ENCODE results near the gene TYSND1. TPM values are rescaled to one million over a fixed set of nuclear protein-coding genes. Genes with fewer than 3 reads are reported as not detected.
"Not testable (repeated sequence)": the region's sequence is repeated elsewhere in the genome, so short reads cannot be mapped to it uniquely, and the experiment has no call there.

Gene TYSND1
- total RNA-seq, 1 experiment from 2014 or later = 32.2 TPM

DNA sequence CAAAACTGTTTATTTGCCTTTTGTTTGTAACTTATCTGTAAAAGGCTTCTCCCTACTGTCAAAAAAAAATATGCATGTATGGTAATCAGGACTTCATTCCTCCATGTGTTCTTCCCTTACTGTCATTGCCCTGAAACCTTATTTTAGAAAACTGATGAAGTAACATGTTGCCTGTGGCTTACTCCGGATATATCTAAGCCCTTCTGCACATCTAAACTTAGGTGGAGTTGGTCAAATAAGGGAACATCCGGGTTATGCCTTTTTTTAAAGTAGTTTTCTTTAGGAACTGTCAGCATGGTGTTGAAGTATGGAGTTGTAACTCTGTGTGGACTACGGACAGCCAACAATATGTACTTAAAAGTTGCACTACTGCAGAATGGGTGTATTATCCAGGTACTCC, 17.7 kb upstream of the TYSND1 start:
- no peak for DNase-seq (ENCODE audit: low spot score)

DNA sequence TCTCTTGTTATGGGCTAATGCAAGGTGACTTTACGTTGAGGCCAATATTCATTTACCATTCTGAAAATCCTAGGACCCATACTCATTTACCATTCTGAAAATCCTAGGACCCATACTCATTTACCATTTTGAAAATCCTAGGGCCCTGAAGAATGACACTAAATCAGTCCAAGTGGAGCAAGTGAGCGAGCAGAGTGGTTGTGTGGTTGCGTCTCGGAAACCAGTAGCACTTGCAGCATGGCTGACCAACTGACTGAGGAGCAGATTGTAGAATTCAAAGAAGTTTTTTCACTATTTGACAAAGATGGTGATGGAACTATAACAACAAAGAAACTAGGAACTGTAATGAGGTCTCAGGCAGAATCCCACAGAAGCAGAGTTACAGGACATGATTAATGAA, 16.9 kb upstream of the TYSND1 start:
- DNase-seq (ENCODE audit: low spot score) = no peak

DNA sequence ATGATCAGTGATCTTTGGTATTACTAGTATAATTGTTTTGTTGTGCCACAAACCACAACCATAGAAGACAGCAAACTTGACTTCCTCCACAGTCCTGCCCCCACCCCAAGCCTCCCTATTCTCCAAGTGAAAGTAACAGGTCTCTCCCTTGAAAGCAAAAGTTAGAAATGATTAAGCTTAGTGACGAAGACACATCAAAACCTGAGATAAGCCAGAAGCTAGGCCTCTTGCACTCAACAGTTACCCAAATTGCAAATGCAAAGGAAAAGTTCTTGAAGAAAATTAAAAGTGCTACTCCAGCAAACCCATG, 16.3 kb upstream of the TYSND1 start:
- no peak for DNase-seq (ENCODE audit: low spot score)

GRCh38 chr10:70162151-70162891, 15.8 kb upstream of the TYSND1 start:
- no peak for DNase-seq (ENCODE audit: low spot score)

DNA sequence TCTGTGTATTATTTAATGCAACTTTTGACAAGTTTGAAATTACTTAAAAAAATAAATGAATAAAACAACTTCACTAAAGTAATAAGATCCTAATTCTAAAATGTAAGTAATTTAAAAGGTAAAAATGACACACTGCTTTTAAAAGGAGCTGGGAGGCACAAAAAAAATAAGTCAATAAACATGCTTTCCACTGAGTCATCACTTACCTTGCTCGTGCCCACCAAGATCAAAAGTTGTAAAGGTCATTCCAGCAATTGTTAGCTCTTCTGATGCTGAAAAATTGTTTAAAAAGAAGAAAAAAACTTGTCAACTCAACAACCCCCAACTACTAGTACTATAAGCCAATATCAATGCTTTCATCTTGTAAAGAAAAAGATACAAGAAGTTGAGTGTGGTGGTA, 14.3 kb upstream of the TYSND1 start:
- DNase-seq (ENCODE audit: low spot score) = no peak

DNA sequence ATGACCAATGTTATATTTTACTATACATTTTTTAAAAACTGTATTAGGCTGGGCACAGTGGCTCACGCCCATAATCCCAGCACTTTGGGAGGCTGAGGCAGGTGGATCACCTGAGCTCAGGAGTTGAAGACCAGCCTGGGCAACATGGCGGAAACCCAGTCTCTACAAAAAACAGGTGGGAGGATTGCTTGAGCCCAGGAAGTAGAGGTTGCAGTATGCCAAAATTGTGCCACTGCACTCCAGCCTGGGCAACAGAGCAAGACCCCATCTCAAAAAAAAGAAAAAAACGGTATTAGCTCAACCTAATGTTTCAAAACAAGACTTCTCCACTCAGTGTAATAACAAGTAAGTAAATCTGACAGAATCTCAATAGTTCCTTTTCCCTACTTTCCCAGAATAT, 12.9 kb upstream of the TYSND1 start:
- DNase-seq (ENCODE audit: low spot score) = not testable (repeated sequence)

DNA sequence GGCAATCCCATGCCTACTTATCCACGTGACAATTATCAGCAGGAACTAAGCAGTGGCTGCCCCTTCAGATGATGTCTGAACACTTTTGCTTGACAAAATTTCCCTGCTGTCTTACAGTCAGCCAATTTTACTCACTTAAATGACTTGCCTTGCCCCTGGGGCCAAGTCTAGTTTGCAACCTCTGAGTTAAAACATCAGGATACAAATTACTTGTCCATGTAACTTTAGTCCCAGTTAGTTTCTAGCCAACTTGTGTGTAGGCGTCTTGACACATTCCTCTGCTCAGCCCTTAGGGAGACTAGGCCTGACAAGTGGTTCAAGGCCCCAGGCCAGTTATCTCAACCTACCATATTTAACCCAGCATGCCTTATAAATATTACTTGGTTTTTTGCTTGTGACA, 11.6 kb upstream of the TYSND1 start:
- DNase-seq (ENCODE audit: low spot score) = no peak

- no peak for DNase-seq (ENCODE audit: low spot score)
Observed at GRCh38 chr10:70155255-70155838, 8.8 kb upstream of the TYSND1 start.

GRCh38 chr10:70148516-70148915, 2.0 kb upstream of the TYSND1 start:
- no peak for DNase-seq (ENCODE audit: low spot score)

DNA sequence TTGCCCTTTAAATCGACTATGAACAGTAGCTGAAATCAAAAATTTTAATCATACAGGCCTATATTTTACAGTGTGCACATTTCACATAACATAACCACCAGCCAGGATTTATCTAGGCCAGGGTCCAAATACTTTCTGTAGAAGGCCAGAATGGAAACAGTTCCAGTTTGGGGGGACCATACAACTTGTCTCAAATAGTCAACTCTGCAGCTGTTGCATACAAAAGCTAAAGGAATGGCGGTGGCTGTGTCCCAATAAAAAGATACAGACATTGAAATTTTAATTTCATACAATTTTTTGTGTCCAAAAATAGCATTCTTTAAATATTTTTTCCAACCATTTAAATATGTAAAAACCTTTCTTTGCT, 742 bp upstream of the TYSND1 start:
- DNase-seq (ENCODE audit: low spot score) = no peak

DNA sequence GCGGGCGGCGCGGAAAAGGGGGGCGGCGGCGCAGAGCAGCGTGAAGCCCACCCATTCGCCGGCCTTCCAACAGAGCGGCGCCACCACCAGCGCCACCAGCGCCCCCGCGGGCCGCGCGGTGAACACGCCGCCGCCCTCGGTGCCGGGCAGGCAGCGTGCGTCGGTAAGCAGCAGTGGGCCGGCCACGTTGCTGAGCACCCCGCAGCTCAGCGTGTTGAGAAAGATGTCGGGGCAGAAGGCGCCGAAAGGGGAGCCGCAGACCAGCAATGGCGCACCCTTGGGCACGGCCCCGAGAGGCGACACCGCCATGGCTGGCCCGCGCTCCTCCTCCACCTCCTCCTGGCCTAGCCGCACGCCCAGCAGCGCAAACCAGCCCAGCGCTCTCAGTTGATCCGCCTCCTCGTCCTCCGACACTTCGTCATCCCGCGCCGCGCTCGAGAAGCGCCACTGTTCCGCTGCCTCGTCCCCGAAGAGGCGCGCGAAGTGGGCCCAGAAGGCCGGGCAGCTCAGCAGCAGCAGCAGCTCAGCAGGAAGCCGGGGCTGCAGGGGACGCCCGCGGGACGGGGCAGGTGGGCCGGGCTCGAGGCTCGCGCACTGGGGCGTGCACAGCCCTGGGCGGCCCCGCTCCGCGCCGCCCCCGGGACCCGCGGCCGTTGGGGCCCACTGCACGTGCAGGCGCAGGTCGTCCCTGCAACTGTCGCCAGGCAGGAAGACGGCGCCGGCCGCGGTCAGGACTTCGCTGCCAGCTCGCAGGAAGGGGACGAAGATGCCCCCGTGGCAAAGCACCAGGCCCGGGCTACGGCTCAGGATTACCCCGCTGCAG, 623 bp downstream of the TYSND1 start:
- peak; percentile 64 for DNase-seq (ENCODE audit: low spot score)

- DNase-seq (ENCODE audit: low spot score) = no peak
Observed at GRCh38 chr10:70145166-70145665, 1.3 kb downstream of the TYSND1 start.

GRCh38 chr10:70144372-70145110, 2.0 kb downstream of the TYSND1 start:
- no peak for DNase-seq (ENCODE audit: low spot score)

GRCh38 chr10:70142555-70142954, 3.9 kb downstream of the TYSND1 start:
- DNase-seq (ENCODE audit: low spot score) = no peak

DNA sequence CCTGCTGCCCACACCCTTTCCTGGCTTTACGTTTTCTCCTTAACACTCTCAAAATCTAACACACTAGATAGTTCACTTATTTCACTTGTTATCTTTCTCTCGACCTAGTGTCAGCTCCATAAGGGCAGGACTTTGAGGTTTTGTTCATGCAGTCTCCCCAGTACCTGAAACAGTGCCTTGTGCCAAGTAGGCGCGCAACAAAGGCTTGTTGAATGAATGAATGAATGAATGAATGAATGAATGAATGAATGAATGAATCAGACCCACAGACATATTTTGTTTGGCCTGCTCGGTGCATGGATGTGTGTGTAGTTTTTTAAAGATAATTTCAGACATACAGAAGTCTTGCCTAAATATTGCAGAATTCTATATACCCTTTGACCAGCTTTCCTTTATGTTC, 6.2 kb downstream of the TYSND1 start:
- no peak for DNase-seq (ENCODE audit: low spot score)

DNA sequence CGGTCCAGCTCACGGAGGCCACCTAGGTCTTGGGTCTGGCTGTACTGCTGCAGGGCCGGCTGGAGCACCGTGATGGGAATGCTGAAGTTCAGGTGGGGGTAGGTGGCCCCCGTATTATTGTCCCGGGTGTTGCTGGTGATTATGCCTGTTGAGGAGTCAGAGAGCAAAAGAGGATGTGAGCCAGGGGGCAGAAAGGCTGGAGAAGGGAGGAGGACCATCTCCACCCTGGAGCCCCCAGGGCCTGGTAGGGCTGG, 6.6 kb downstream of the TYSND1 start:
- DNase-seq (ENCODE audit: low spot score) = no peak

- no peak for DNase-seq (ENCODE audit: low spot score)
Observed at GRCh38 chr10:70139151-70139996, 7.1 kb downstream of the TYSND1 start.

DNA sequence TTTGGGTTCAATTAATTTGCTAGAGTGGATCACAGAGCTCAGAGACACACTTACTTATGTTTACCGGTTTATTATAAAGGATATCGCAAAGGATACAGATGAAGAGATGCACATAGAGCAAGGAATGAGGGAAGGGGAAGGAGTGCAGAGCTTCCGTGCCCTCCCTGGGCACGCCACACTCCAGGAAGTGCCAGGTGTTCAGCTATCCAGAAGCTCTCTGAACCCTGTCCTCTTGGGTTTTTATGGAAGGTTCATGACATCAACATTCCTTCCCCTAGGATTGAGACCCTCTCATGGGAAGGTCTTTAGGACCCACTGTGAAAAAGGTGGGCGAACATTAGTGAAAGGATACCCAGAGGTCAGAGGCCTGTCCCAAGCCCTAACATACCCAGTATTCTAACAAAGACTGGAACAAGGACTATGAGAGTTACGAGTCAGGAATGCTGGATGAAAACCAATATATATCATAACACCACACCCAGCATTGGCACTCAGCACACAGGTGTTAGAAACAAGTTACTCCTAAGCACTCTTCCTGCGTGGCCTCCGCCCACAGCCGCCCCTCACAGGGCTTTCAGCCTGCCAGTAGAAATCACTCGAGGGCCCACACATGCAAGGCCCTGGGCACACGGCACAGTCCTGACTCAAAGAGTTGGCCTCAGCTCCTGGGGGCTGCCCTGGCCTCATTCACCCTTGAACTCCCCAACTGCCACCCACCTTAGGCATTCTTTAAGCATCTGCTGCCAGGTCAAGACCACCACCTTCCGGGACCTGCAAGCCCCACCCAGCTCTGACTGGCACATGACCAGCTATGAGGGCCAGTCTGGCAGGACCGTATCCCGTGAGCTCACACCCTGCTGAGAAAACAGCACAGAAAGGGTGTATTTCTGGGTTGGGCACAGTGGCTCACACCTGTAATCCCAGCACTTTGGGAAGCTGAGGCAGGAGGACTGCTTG, 8.3 kb downstream of the TYSND1 start:
- DNase-seq (ENCODE audit: low spot score) = peak; percentile 10

DNA sequence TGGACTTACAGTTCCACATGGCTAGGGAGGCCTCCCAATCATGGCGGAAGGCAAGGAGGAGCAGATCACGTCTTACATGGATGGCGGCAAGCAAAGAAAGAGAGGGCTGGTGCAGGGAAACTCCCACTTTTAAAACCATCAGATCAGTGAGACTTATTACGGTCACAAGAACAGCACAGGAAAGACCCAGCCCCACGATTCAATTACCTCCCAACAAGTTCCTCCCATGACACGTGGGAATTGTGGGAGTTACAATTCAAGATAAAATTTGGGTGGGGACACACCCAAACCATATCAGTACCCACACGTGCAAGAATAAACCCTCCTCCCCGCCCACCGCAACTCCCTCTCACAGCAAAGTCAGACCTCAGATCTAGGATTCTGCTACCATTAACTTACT, 9.4 kb downstream of the TYSND1 start:
- DNase-seq (ENCODE audit: low spot score) = no peak

- DNase-seq (ENCODE audit: low spot score) = no peak
Observed at GRCh38 chr10:70135684-70136083, 10.8 kb downstream of the TYSND1 start.
